Glutamatergic neuron (in vitro differentiated cells): Measurements from ENCODE around the gene DXO. TPM values are rescaled to one million over a fixed set of nuclear protein-coding genes. Genes with fewer than 3 reads are reported as not detected.

Experiments
- DNase-seq: peaks from one replicate; pipeline ENCODE4 v3.0.0; 2022
- H3K27ac Mint-ChIP-seq: one replicate; pipeline ENCODE4 v1.8.0; 2020; ENCODE audit warnings: mild to moderate bottlenecking, mixed read lengths, inconsistent platforms; ENCODE audit not compliant: unreplicated experiment
- H3K27me3 Mint-ChIP-seq: one replicate; pipeline ENCODE4 v1.8.0; 2020; ENCODE audit warnings: mild to moderate bottlenecking, moderate library complexity, mixed read lengths, inconsistent platforms; ENCODE audit not compliant: unreplicated experiment
- H3K36me3 Mint-ChIP-seq: one replicate; pipeline ENCODE4 v1.8.0; 2020; ENCODE audit warnings: mild to moderate bottlenecking, mixed read lengths, inconsistent platforms; ENCODE audit not compliant: unreplicated experiment
- H3K4me1 Mint-ChIP-seq: one replicate; pipeline ENCODE4 v1.8.0; 2020; ENCODE audit warnings: mild to moderate bottlenecking, low read depth, mixed read lengths, inconsistent platforms; ENCODE audit not compliant: unreplicated experiment
- H3K4me3 Mint-ChIP-seq: one replicate; pipeline ENCODE4 v1.8.0; 2020; ENCODE audit warnings: mild to moderate bottlenecking, mixed read lengths, inconsistent platforms; ENCODE audit not compliant: unreplicated experiment
- H3K9me3 Mint-ChIP-seq: one replicate; pipeline ENCODE4 v1.8.0; 2020; ENCODE audit warnings: mild to moderate bottlenecking, moderate library complexity, mixed read lengths, inconsistent platforms; ENCODE audit not compliant: unreplicated experiment
- CTCF ChIP-seq: fragments of 200-600 bp; sonication (generic); IDR thresholded peaks from one replicate; pipeline ENCODE4 v1.5.0; 2021; ENCODE audit not compliant: partially characterized antibody, unreplicated experiment
- total RNA-seq: library from RNA; stranded (reverse); fragmentation: NEBNext Ultra II Directional; extraction: Animal tissue kit (Norgen Biotek cat#: 25700); gene quantifications from one replicate; pipeline ENCODE4 v1.2.1, GENCODE V29; 2021; ENCODE audit not compliant: unreplicated experiment

DXO gene
- total RNA-seq, 1 donor from 2014 or later: 23.8 TPM

- H3K27ac Mint-ChIP-seq: no peak overlapping the region
- H3K4me1 Mint-ChIP-seq: peaks cover 5% of the 10 kb centered on the region
- H3K4me3 Mint-ChIP-seq: no peak overlapping the region
- no peak for DNase-seq
- TF ChIP-seq CTCF: no peak
- H3K27me3 Mint-ChIP-seq: peaks cover 6% of the 10 kb centered on the region
- H3K9me3 Mint-ChIP-seq: peaks cover 9% of the 10 kb centered on the region
- no peaks in the 10 kb centered on the region for H3K36me3 Mint-ChIP-seq
Observed at GRCh38 chr6:31963921-31964320, 8.0 kb downstream of the DXO start.

GRCh38 chr6:31961616-31962015, 10.3 kb downstream of the DXO start:
- H3K27ac Mint-ChIP-seq: no peak overlapping the region
- no peaks in the 10 kb centered on the region for H3K36me3 Mint-ChIP-seq
- peaks cover 10% of the 10 kb centered on the region for H3K9me3 Mint-ChIP-seq
- peak overlapping the region; percentile 23 for H3K4me3 Mint-ChIP-seq
- TF ChIP-seq CTCF: no peak
- peaks cover 6% of the 10 kb centered on the region for H3K27me3 Mint-ChIP-seq
- DNase-seq: no peak
- H3K4me1 Mint-ChIP-seq: peaks cover 9% of the 10 kb centered on the region

GRCh38 chr6:31958741-31959739, 12.9 kb downstream of the DXO start, which contains the start of the genes NELFE and SKIC2:
Gene NELFE (minus strand): TSS chr6:31958971. CDS start chr6:31958446, 525 bp downstream.
Gene SKIC2 (plus strand): TSS chr6:31959175. CDS start chr6:31959193, 18 bp downstream.
- Mint-ChIP-seq H3K27me3 (peaks cover 6% of the 10 kb centered on the region), H3K27ac (peak within 1 kb of the TSS; percentile 93), H3K4me1 (peaks cover 9% of the 10 kb centered on the region), H3K9me3 (peaks cover 9% of the 10 kb centered on the region), H3K4me3 (peak within 1 kb of the TSS; percentile 99), H3K36me3 (no peaks in the 10 kb centered on the region)
- DNase-seq: peak; percentile 98
- TF ChIP-seq CTCF: no peak

- peaks cover 9% of the 10 kb centered on the region for H3K4me1 Mint-ChIP-seq
- H3K36me3 Mint-ChIP-seq: peaks cover 2% of the 10 kb centered on the region
- peaks cover 6% of the 10 kb centered on the region for H3K27me3 Mint-ChIP-seq
- H3K27ac Mint-ChIP-seq: peak overlapping the region; percentile 87
- H3K9me3 Mint-ChIP-seq: peaks cover 9% of the 10 kb centered on the region
- DNase-seq: no peak
- TF ChIP-seq CTCF: no peak
- H3K4me3 Mint-ChIP-seq: peak overlapping the region; percentile 99
Observed at GRCh38 chr6:31958412-31958740, 13.6 kb downstream of the DXO start.

GRCh38 chr6:31956796-31957195, 15.1 kb downstream of the DXO start:
- Mint-ChIP-seq H3K36me3 (peaks cover 6% of the 10 kb centered on the region), H3K4me3 (no peak overlapping the region), H3K9me3 (peaks cover 6% of the 10 kb centered on the region), H3K27me3 (peaks cover 6% of the 10 kb centered on the region), H3K27ac (no peak overlapping the region), H3K4me1 (peaks cover 9% of the 10 kb centered on the region)
- no peak for DNase-seq
- no peak for TF ChIP-seq CTCF
